Measurements from ENCODE around the gene CKAP5.

The CKAP5 gene

GRCh38 chr11:46845740-46846509 is at the start of gene CKAP5:
CKAP5 (minus strand) TSS chr11:46846280; CDS start chr11:46821231, 25,049 bp downstream.
- peak; percentile 97 for DNase-seq

- peak; percentile 92 for DNase-seq
Measured at GRCh38 chr11:46895821-46896220, 49.7 kb upstream of the CKAP5 start.

GRCh38 chr11:46894961-46895360 is 48.9 kb upstream of the CKAP5 start:
- no peak for DNase-seq

- DNase-seq: no peak
Measured at GRCh38 chr11:46894506-46894905, 48.4 kb upstream of the CKAP5 start.

- DNase-seq: no peak
Measured at GRCh38 chr11:46892838-46893237, 46.8 kb upstream of the CKAP5 start.

GRCh38 chr11:46892109-46892508 is 46.0 kb upstream of the CKAP5 start:
- no peak for DNase-seq

GRCh38 chr11:46890665-46891064 is 44.6 kb upstream of the CKAP5 start:
- DNase-seq: no peak

GRCh38 chr11:46889689-46890475 is 43.8 kb upstream of the CKAP5 start:
- DNase-seq: peak; percentile 84

GRCh38 chr11:46889251-46889650 is 43.2 kb upstream of the CKAP5 start:
- no peak for DNase-seq

- DNase-seq: peak; percentile 44
Measured at GRCh38 chr11:46888636-46889035, 42.6 kb upstream of the CKAP5 start.

- DNase-seq: no peak
Measured at GRCh38 chr11:46886211-46886610, 40.1 kb upstream of the CKAP5 start.

- no peak for DNase-seq
Measured at GRCh38 chr11:46879056-46879585, 33.0 kb upstream of the CKAP5 start.

GRCh38 chr11:46877580-46877979 is 31.5 kb upstream of the CKAP5 start:
- no peak for DNase-seq

GRCh38 chr11:46876471-46876870 is 30.4 kb upstream of the CKAP5 start:
- peak; percentile 46 for DNase-seq

GRCh38 chr11:46874586-46874985 is 28.5 kb upstream of the CKAP5 start:
- no peak for DNase-seq

GRCh38 chr11:46868912-46869311 is 22.8 kb upstream of the CKAP5 start:
- DNase-seq: no peak

- DNase-seq: no peak
Measured at GRCh38 chr11:46865340-46865739, 19.3 kb upstream of the CKAP5 start.

- no peak for DNase-seq
Measured at GRCh38 chr11:46860218-46860617, 14.1 kb upstream of the CKAP5 start.

GRCh38 chr11:46858920-46859546 is 13.0 kb upstream of the CKAP5 start:
- no peak for DNase-seq

- no peak for DNase-seq
Measured at GRCh38 chr11:46857666-46858065, 11.6 kb upstream of the CKAP5 start.

GRCh38 chr11:46856605-46857343 is 10.7 kb upstream of the CKAP5 start:
- no peak for DNase-seq

- DNase-seq: no peak
Measured at GRCh38 chr11:46855863-46856262, 9.8 kb upstream of the CKAP5 start.

- DNase-seq: no peak
Measured at GRCh38 chr11:46855167-46855566, 9.1 kb upstream of the CKAP5 start.

Data from NCI-H69 (cell line).